OCI-LY1 (cell line): Measurements from ENCODE around the gene MZB1.
A peak's percentile ranks its signal among the peaks of the same experiment; 100 is the strongest.

Experiments used
- H2AFZ ChIP-seq: fragments of 200-600 bp; sonication (generic), shearing (Covaris generic); 2 replicates; pipeline ENCODE4 v1.6.0; 2014; ENCODE audit warnings: antibody characterized with exemption, mild to moderate bottlenecking, low read length
- H3F3A ChIP-seq: fragments of 200-600 bp; sonication (generic), shearing (Covaris generic); 2 replicates; pipeline ENCODE4 v1.6.0; 2014; ENCODE audit warnings: mild to moderate bottlenecking, antibody characterized with exemption, low read length, moderate library complexity; ENCODE audit not compliant: insufficient read depth
- H3K27ac ChIP-seq: fragments of 200-600 bp; sonication (generic); 2 replicates; pipeline ENCODE4 v1.5.1; 2014; ENCODE audit warnings: low read length, mixed run types, mild to moderate bottlenecking, low read depth; ENCODE audit not compliant: poor library complexity, severe bottlenecking
- H3K27me3 ChIP-seq: fragments of 200-600 bp; sonication (generic); 2 replicates; pipeline ENCODE4 v1.6.0; 2014; ENCODE audit warnings: antibody characterized with exemption, mild to moderate bottlenecking, low read length, moderate library complexity; ENCODE audit not compliant: insufficient read depth
- H3K36me3 ChIP-seq: fragments of 200-600 bp; sonication (generic); 2 replicates; pipeline ENCODE4 v1.6.1; 2014; ENCODE audit warnings: mild to moderate bottlenecking, antibody characterized with exemption, low read length, moderate library complexity, mixed read lengths; ENCODE audit not compliant: insufficient read depth
- H3K4me1 ChIP-seq: fragments of 200-600 bp; sonication (generic); 2 replicates; pipeline ENCODE4 v1.5.1; 2014; ENCODE audit warnings: mild to moderate bottlenecking, low read length, moderate library complexity; ENCODE audit not compliant: insufficient read depth, severe bottlenecking
- H3K4me2 ChIP-seq: fragments of 200-600 bp; sonication (generic), shearing (Covaris generic); 2 replicates; pipeline ENCODE4 v1.6.1; 2014; ENCODE audit warnings: low read length
- H3K4me3 ChIP-seq: fragments of 200-600 bp; sonication (generic); 2 replicates; pipeline ENCODE4 v1.5.1; 2014; ENCODE audit warnings: low read length, low read depth, mild to moderate bottlenecking, mixed read lengths; ENCODE audit not compliant: poor library complexity, severe bottlenecking
- H3K79me2 ChIP-seq: fragments of 200-600 bp; shearing (Covaris generic); 2 replicates; pipeline ENCODE4 v1.6.1; 2016; ENCODE audit warnings: mixed run types, low read length, mixed read lengths; ENCODE audit not compliant: insufficient read depth
- H3K9ac ChIP-seq: fragments of 200-600 bp; sonication (generic), shearing (Covaris generic); 2 replicates; pipeline ENCODE4 v1.6.1; 2014; ENCODE audit warnings: mild to moderate bottlenecking, low read length, mixed read lengths
- H3K9me2 ChIP-seq: fragments of 200-600 bp; sonication (generic), shearing (Covaris generic); 2 replicates; pipeline ENCODE4 v1.6.1; 2014; ENCODE audit warnings: low read depth, mild to moderate bottlenecking, low read length, mixed read lengths
- H3K9me3 ChIP-seq: fragments of 200-600 bp; shearing (Covaris generic); 2 replicates; pipeline ENCODE4 v1.6.1; 2014; ENCODE audit warnings: low read length, mixed read lengths
- H4K20me1 ChIP-seq: fragments of 200-600 bp; sonication (generic), shearing (Covaris generic); 2 replicates; pipeline ENCODE4 v1.6.0; 2016; ENCODE audit warnings: mild to moderate bottlenecking, low read length; ENCODE audit not compliant: insufficient read depth
- EZH2 ChIP-seq: fragments of 200-600 bp; sonication (generic), shearing (Covaris generic); IDR thresholded peaks from 2 replicates; pipeline ENCODE4 v1.8.0; 2017; ENCODE audit warnings: borderline replicate concordance, mixed run types, mild to moderate bottlenecking, antibody characterized with exemption, low read length, moderate library complexity, mixed read lengths
- TF ChIP-seq, protein P1 (sequence below): fragments of 200-600 bp; sonication (generic), shearing (Covaris generic); IDR thresholded peaks from 2 replicates; pipeline ENCODE4 v1.5.1; 2017; ENCODE audit warnings: mild to moderate bottlenecking, antibody characterized with exemption, low read length, moderate library complexity, mixed read lengths

The MZB1 gene

DNA sequence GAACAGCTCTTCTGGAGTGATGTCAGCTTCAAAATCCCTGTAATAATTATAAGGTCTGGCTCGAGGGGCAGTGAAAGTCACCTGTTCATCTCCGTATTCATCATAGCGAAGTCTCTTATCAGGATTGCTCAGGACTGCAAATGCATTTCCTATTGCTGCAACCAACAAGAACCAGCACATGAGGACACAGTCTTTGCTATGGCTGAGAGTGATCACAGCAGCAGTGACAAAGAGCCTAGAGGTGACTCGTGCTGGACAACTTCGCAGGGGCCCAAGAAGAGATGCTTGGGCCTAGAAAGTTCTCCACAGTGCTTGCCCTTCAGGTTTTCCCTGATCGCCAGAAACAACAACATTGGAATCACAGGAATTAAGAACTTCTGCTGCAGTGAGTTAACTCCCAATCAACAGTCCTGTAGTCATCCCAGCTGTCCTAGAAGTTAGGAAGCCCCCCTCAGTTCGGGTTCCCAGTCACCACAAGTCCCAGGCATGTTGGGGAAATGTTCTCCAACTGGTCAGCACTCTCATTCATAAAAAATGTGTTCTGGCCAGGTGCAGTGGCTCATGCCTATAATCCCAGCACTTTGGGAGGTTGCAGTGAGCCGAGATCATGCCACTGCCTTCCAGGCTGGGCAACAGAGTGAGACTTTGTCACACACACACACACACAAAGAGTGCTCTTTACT lies 36.6 kb upstream of the MZB1 start:
- Histone ChIP-seq H3K36me3 (no peaks in the 10 kb centered on the region), H3K9me3 (no peaks in the 10 kb centered on the region), H3K27me3 (no peaks in the 10 kb centered on the region), H4K20me1 (no peaks in the 10 kb centered on the region), H3K4me3 (no peak overlapping the region), H2AFZ (no peak overlapping the region), H3K9ac (no peak overlapping the region), H3K79me2 (no peaks in the 10 kb centered on the region), H3K9me2 (no peaks in the 10 kb centered on the region), H3K4me1 (no peaks in the 10 kb centered on the region), H3K27ac (no peak overlapping the region), H3F3A (no peaks in the 10 kb centered on the region), H3K4me2 (no peak overlapping the region)
- no peak for TF ChIP-seq EZH2
- TF ChIP-seq, protein P1, sequence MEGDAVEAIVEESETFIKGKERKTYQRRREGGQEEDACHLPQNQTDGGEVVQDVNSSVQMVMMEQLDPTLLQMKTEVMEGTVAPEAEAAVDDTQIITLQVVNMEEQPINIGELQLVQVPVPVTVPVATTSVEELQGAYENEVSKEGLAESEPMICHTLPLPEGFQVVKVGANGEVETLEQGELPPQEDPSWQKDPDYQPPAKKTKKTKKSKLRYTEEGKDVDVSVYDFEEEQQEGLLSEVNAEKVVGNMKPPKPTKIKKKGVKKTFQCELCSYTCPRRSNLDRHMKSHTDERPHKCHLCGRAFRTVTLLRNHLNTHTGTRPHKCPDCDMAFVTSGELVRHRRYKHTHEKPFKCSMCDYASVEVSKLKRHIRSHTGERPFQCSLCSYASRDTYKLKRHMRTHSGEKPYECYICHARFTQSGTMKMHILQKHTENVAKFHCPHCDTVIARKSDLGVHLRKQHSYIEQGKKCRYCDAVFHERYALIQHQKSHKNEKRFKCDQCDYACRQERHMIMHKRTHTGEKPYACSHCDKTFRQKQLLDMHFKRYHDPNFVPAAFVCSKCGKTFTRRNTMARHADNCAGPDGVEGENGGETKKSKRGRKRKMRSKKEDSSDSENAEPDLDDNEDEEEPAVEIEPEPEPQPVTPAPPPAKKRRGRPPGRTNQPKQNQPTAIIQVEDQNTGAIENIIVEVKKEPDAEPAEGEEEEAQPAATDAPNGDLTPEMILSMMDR, result no peak

DNA sequence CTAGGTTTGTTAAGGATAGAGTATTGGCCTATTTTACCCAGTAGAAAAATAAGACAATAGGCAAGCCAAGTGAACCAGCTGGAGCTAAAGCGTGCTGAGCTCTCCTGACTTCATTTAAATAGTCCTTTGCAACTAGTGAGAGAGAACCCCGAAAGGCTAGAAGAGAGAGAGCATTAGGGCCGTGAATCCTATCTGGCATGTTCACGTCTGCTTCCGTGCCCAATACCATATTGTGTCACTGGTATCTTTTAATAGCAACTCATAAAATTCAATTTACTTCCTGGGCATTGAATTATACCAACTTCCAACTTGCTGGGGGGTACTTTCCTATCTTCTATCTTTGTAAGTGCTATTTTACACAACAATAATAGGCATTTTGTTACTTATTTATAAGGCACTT lies 35.8 kb upstream of the MZB1 start:
- no peak overlapping the region for H2AFZ ChIP-seq
- H4K20me1 ChIP-seq, result no peaks in the 10 kb centered on the region
- TF ChIP-seq, protein P1, result no peak
- TF ChIP-seq EZH2, result no peak
- H3K79me2 ChIP-seq, result no peaks in the 10 kb centered on the region
- no peaks in the 10 kb centered on the region for H3K36me3 ChIP-seq
- no peak overlapping the region for H3K27ac ChIP-seq
- no peak overlapping the region for H3K4me3 ChIP-seq
- H3K4me1 ChIP-seq, result no peaks in the 10 kb centered on the region
- no peaks in the 10 kb centered on the region for H3K27me3 ChIP-seq
- no peaks in the 10 kb centered on the region for H3K9me3 ChIP-seq
- H3F3A ChIP-seq, result no peaks in the 10 kb centered on the region
- no peaks in the 10 kb centered on the region for H3K9me2 ChIP-seq
- H3K4me2 ChIP-seq, result no peak overlapping the region
- H3K9ac ChIP-seq, result no peak overlapping the region

DNA sequence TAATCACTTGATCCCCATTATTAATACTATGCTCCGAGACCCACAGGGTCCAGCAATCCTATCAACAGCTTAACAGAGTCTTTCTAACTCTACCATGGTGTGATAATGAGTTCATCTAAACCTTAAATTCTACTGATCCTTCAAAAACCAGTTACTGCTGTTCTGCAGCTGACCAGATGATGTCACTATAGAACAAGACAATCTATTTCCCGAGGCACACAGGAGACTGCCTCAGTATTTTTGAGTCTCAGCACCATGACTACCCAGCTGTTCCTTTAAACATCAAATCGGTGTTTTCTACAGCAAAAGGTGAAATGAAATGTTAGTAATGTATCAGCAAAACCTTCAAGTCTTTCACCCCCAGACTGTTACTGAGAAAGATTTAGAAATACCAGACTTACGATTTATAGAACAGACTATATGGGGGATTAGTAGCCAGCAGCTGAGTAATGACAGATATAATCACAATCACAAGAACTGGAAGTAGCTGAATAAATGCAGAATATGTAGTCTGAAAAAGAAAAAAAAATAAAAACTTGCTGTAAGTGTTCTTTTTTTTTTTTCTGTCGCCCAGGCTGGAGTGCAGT lies 32.7 kb upstream of the MZB1 start:
- H4K20me1 ChIP-seq, result no peaks in the 10 kb centered on the region
- no peaks in the 10 kb centered on the region for H3K9me3 ChIP-seq
- no peak overlapping the region for H3K4me3 ChIP-seq
- TF ChIP-seq EZH2, result no peak
- TF ChIP-seq, protein P1, result peak; percentile 97
- H3K79me2 ChIP-seq, result no peaks in the 10 kb centered on the region
- no peak overlapping the region for H3K27ac ChIP-seq
- H3K4me2 ChIP-seq, result no peak overlapping the region
- H3F3A ChIP-seq, result no peaks in the 10 kb centered on the region
- no peaks in the 10 kb centered on the region for H3K9me2 ChIP-seq
- no peak overlapping the region for H2AFZ ChIP-seq
- H3K36me3 ChIP-seq, result no peaks in the 10 kb centered on the region
- no peaks in the 10 kb centered on the region for H3K27me3 ChIP-seq
- no peak overlapping the region for H3K9ac ChIP-seq
- no peaks in the 10 kb centered on the region for H3K4me1 ChIP-seq
